IPS DF 4.7 (cell line): ENCODE measurements around the gene RBSN.

ENCODE experiments used
- DNase-seq: peaks from one replicate; pipeline ENCODE4 v3.0.0-alpha.2; 2013; ENCODE audit warnings: low spot score; ENCODE audit errors: extremely low read depth

Gene RBSN

DNA sequence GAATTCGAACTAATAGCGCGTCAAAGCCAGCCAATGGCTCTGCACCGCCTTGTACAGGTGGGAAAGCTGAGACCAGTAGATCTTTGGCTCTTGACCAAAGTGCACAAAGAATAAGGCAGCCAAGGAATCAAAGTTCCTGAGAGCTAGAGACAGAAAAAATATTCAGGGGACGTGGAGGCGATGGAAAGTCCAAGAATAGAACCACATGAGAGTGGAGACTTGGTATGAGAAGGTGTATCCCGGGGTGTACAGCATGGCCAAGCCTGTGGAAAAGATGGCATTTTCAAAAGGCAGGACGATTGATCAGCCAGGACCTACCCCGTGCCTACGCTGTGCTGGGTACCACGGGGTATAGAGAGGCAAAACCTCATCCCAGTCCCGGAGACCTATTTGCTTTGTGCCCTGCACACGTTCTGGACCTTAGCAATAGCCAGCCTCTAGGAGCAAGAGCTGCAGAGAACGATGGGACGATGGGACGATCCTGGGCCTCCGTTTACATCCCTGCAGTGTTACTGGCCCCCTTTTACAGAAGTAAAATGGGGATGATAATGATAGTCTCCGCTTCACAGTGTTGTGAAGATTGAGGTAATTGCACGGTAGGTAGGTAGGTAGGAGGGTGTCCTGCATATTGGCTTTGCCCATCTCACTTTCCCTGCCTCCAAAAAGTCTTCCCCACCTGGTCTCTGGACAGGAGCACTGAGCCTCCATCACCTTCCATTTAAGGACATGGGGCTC is 583 bp upstream of the RBSN start:
- no peak for DNase-seq

DNA sequence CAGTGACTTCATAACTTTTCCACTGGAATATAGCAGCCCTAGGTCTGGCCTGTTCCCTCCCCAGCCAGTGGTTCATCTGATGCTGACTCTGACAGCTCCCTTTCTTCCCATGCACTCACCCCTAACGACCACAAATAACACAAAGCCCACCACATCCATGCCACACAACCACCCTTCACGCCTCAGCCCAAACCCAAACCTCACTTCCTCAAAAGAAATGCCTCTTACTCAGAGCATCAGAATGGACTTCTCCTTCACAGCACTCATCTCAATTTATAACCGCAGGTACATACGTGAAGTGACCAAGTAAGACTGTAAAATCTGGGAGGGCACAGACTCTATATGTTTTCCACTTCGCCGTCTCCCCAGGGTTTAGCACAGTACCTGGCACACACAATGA is 1.1 kb downstream of the RBSN start:
- DNase-seq = no peak

DNA sequence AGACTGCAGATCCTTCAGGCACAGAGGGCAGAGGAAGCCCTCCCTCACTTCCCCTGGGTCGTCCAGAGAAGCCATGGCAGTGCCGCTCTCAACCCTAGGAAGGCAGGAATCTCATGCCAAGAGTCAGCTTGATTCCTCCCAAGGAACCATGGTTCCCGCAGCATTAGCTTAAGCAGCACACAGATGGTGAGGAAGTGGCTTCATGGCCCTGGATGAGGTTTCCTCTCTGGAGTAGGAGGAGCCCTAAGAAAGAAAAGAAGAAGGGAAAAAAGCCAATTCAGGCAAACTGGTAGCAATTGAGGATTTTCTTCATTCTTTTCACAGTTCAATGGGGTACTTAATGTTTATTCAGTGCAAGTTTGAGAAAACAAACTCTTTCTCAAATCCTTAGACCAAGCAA is 2.9 kb downstream of the RBSN start:
- DNase-seq = no peak

DNA sequence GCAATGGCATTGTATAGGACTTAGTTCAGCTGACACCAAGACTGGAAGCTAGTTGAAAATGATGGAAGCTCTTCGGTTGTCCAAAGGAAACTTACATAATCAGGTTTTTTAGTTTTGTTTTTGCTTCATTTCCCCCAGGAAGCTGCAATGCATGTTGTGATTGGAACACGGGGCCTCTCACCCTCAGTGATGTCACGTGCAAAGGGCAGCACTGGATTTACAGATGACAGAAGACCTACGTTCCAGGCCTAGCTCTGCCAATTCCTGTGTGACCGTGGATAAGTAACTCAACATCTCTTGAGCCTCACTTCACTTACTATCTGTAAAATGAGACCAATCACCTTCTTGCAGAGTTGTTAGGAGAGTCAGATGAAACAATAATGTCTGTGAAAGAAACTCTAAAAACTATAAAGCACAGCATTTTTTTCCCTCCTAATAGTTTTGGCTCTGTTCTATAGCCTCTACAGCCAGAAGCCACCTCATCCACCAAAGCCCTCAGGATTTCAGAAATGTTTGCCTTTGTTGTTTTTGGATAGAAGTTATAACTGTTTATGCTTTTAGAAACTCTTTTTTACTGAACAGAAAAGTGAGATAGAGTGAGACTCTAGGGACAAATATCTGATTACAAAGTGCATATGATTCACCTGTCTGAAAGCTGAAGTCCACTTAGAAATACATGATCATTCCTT is 4.6 kb downstream of the RBSN start:
- no peak for DNase-seq

DNA sequence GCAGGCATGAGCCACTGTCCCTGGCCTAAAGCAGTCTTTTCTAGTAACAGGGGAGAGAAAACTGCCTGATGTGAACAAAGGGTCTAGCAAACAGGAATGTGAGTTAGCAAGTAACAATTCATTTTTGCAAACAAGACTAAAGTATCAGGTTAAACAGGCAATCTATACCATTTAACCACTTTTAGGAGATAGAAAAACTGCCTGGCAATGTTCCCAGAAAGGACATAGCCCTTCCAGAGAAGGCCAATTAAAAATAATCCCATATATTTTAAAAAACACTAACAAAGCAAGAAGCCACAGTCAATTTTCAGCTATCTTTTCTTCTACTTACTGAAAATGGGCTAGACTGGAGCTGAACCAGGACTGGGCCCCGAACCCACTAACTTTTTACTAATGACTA is 6.3 kb downstream of the RBSN start:
- no peak for DNase-seq

DNA sequence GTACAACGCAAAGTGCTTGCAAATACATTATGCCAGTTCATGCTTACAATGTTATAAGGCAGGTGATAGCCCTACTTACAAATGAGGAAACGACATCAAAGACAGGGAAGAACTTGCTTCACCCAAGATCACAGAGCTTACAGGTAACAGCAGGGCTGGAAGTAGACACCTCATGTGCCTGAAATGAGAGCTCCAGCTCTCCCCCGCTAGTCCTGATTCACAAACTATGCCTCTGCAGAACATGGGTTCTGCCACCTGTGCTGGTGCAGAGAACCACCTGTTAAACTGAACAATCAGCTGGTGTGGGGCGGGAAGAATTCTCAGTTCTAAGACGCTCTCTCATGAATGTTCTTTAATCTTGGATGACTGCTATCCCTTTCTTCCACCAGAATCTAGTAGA is 7.4 kb downstream of the RBSN start:
- DNase-seq = no peak

DNA sequence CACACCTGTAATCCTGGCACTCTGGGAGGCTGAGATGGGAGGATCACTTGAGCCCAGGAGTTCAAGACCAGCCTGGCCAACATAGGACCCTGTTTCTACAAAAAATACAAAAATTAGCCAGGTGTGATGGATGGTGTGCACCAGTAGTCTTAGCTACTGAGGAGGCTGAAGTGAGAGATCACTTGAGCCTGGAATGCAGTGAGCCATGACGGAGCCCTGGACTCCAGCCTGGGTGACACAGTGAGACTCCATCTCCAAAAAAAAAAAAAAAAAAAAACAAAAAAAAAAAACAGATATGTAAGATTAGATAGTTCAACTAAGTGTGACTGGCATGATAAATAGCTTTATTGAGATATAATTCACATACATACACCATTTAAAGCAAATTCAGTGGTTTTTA is 9.7 kb downstream of the RBSN start:
- DNase-seq = no peak

DNA sequence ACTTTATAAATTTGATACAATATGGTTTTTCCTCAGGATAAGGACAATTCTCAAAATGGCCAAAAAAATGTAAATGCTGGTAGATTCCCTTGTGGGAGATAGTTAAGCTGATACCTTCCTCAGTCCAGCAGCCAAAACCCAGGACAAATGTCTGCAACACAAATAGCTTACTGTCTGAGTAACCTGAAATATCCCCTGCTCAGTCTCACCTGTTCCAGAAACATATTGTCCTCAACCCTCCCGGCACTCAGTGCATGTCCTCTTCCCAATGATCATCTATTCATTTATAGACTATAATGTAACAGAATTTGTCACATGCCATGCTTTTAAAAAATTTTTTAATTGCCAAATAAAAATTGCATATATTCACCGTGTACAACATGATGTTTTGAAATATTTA is 12.2 kb downstream of the RBSN start:
- no peak for DNase-seq

DNA sequence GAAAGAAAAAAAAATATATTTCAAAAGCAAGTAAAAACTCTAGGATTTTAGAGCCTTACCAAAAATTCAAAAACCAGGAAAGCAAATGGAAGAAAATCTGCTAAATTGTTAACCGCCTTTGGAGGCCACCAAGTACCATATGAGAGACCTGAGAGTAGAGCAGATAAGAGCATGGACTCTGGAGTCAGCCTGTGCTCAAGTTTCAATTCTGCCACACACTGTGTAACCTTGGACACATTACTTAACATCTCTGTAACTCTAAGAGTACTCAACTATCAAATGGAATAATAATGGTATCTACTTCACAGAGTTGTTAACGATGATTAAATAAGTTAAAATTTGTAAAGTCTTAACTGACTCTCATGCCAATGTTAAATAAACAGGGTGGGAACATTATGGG is 12.7 kb downstream of the RBSN start:
- no peak for DNase-seq

DNA sequence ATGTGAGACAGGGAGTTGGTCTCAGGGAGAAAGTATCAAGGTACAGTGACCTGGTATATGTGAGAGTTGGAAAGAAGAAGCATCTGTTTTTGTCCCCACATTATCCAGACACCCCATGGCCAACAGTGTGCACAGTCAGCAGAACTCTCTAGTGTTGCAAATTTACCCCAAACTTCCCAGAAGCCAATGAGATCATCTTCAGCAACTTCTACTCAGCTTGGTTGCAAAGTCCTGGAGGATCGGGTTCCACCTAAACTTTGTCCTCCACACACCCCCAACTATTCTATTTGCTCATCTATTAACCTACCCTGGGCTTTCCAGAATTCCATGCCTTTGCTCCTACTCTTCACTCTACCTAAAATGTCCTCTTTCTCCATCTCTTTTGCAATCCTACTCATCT is 15.7 kb downstream of the RBSN start:
- no peak for DNase-seq

DNA sequence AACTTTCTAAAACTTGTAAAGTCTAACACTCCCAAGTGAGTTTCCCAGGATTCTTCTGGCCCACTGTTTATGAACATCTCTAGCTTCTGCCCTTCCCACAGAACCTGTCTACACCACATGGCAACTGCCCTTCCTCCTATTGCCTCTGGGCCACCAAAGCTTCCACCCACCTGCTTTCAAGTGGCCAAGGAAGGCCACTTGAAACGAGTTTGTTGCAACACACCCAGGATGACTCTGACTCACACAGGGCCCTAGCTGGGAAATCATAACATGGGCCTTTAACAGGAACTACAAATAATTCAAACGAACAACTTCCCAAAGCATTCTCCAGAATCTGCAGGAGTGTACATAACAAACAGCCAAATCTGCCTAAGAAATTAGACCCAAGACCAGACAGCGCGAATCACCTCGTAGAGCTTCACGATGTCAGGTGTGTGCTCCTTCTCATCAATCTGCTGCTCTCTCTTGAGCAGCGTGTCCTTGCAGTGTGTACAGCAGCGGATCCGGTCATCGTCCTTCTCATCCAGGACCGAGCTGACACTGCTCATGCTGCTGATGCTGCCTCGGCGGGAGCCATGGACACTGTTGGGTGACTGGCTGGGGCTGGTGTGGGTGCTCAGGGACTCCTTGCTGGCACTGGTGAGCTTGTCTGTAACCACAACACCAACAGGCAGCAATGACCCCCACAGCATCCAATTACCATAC is 16.8 kb downstream of the RBSN start:
- no peak for DNase-seq

DNA sequence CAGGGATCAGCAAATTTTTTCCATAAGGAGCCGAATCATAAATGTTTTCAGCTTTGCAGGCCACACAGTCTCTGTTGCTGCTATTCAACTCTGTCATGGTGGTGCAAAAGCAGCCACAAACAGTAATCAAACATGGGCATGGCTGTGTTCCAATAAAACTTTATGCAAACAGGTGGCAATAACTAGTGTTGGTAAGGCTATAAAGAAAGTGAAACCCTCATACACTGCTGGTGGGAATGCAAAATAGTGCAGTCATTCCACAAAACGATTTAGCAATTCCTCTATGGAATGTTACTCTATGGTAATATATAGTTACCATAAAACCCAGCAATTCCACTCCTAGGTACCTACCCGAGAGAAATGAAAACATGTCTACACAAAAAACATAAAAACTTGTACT is 19.9 kb downstream of the RBSN start:
- no peak for DNase-seq

DNA sequence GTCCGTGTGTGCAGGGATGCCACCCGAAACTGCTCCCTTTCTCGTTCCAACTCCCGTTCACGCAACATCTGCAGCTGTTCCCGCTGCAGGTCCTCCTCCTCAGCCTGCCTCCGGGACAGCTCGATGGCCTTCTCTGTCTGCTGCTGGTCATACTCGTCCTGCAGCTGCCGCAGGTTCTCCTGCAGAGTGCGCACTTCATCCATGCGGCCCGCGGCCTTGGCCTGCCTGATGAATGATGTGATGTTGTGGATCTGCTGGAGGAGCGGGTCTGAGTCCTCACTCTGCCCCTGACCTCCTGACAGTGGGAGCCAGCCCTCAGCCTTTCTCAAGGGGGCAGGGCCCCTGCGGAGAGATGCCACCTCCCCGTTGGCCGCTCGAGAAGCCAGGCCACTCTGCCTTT is 24.4 kb downstream of the RBSN start:
- DNase-seq = no peak

DNA sequence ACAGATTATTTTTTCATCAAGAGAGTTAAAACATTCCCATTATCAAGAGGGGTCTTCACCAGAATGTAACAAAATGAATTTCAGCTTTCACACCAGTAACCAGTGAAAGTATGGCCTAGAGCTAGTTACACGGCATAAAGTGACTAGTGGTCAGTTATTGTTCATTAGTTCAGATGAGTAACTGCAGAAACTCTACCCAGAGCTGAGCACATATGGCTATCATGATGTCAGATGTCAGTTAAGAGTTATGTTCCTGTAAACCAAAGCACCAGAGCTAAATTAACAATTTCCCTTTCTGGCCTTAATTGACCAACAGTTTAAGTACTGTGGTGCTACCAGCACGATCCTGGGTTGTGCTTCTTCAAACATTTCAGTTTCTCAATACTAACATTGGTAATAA is 27.2 kb downstream of the RBSN start:
- no peak for DNase-seq

DNA sequence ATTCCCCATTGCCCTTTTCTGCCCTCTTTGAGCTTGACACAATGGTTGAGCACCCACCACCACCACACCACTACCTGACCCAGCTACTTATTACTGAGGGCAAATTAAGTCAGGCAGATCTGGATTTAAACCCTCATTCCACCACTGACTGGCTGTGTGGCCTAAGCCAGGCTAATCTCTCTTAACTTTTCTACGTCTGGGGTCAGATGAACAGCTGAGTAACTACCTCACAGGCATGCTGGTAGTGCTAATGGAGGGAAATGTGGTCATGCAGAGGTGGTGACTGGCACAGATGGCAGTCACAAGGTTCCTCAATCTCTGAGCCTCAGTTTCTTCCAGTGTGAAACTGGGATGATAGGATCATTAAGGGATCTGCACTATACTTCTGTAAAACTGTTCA is 29.5 kb downstream of the RBSN start:
- no peak for DNase-seq

DNA sequence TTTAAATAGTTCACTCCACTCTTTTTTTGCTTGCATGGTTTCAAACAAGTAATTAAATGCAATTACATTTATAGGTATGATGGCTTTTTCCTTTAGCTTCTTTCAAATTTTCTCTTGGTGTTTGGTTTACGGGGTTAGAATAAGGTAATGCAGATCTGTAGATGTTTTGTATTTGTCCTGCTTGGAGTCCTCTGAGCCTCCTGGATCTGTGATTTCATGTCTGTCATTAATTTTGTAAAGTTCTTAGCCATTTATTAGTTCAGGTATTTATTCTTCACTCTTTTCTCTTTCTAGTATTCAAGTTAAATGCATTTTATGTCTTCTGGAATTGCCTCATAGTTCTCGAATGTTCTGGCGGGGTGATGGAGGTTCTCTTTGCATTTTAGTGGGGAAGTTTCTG is 32.5 kb downstream of the RBSN start:
- no peak for DNase-seq

DNA sequence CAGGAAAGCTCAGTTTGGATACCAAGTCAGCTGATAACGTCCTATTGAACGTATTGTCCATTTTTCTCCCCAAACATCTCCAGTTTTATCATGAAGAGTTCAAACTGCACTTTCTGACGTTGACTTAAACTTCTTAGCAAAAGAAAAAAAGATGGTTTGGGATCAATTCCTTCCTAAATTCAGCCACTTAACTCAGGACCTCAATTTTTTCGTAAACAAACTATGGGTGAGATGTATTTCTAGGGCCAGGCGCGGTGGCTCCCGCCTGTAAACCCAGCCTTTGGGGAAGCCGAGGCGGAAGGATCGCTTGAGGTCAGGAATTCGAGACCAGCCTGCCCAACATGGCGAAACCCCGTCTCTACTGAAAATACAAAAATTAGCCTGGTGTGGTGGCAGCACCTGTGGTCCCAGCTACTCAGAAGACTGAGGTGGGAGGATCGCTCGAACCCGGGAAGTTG is 33.4 kb downstream of the RBSN start:
- no peak for DNase-seq

DNA sequence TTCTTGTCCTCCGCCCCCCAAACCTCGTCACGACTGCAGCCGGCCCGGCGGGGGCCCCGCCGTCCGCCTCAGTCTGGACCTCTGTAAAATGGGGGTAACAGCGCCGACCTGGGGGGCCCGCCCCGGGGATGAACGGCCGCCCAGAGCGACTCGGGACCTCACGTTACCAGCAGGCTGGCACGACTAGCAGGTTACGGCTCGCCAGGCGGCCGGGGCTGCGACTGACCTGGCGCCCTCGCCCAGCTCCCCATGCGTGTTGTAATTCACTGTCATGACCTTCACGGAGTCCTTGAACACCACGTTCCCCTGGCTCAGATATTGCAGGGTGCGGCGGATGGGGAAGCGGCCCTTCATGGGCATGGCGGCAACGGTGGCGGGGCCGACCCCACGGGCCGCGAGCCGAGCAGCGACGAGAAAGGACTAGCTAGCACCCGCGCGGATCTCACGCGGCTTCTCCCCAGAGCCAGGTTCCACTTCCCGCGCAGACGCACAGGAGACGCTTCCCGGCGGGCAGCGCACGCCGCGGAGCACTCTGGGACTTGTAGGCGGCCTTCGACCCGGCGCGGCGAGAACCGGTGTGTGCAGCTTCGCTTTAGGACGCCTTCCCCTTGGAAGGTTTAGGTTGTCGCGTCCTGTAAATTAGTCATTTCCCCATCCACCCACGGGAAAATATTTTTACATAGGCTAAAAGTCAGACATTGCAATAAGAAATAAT is 34.0 kb downstream of the RBSN start, which contains the start of gene MRPS25:
TSS of gene MRPS25 (minus strand) at position 481 of the 715 bp plus-strand sequence. CDS start at position 360, 121 bp downstream.
- peak; percentile 49 for DNase-seq

DNA sequence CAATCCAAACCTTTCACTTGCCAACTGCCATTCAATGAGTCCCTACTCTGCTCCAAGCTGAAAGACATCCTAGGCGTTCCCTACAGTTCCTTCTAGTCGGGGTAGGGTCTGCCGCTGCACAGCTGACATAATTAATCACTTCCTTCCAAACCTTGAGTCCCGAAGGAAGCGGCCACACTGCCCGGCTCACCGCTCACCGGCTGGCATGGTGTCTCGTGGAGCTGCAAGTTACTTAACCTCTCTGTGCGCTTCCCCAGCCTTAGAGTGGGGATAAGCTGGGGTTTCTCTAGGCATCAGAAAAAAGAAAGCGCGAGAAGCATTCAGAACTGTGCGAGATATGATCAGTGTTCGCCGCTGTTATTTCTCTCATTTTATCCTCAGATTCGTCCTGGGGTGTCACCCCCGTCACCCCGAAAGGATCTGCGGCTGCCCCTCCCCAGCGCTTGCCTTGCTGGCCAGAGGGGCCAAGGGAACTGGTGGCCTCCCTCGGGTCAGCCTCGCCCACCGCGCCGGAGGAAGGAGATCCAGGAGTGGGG is 34.6 kb downstream of the RBSN start:
- no peak for DNase-seq

DNA sequence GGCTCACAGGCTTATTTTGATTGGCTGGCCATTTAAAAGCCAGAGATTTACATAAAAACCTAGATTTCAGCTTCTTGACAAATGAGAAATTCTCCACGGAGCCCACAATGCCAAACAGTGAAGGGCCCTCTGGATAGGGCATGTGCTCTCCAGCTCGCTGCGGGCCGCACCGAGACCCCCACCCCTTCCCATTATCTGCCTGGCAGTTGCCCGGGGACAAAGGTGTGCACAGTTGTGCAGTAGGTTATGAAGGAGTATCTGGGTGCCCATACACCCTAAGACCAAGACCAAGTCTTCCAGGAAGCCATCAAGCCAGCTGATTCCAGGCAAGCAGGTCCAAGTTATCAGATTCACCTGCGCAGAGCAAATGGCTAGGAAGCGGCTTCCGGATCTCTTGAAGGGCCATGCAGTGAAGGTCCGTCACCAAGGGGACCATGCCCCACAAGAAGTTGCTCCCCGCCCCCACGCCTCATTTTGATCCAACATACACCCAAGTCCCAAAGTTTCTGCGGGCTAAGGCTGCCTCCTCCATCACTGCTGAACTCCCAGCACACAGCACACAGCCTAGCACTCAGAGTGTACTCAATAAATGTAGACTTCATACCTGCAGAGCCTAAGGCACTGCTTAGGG is 35.2 kb downstream of the RBSN start:
- DNase-seq = no peak

DNA sequence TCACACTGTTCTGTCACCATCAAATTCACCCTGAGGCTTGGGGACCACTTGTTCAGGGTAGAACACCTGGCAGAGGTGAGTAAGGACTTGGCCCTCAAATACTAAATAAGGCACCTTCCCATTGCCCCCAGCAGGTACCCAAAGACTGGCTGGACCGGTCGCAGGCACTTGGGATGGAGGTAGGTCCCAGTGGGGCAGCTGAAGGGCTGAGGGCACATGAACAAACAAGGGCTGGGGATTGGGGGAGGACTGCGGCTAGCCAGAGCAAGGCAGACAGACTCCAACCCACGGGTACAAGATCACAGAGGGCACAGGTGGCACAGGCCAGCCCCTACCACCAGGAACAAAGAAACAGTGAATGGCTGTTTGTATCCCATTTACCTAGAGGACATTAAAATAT is 35.7 kb downstream of the RBSN start:
- no peak for DNase-seq
